ENCODE measurements around the gene CRB2.

Gene CRB2

DNA sequence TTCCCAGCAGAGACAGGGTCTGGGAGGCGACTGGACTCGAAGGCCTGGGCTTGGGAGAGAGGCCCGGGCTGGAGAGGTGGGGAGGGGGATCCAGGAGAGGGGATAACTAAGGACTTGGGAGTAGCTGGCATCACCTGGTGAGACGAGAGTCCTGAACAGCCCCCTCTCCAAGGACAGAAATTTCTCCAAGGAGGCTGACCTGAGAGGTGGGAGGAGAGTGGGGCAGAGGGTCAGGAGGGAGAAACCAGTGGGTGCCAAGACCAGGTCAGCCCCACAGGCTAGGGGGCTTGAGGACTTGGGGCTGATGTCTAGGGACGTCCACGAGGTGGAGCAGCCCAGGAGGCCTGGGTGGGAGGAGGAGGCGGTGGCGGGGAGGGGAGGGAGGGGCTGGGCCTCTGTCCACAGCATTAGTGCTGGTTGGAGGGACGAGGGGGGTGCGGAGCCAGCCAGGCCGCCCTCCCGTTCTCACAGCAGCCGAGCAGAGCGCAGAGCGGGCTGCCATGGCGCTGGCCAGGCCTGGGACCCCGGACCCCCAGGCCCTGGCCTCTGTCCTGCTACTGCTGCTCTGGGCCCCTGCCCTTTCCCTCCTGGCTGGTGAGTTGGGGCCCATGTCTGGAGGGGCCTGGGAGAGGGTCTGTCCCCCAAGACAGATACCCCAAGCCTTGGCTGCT is at the start of gene CRB2:
CRB2 (plus strand) TSS at position 437 of the 671 bp plus-strand sequence; CDS start at position 501, 64 bp downstream.
- DNase-seq (ENCODE audit: low read depth in 2 of 2) = no peak

GRCh38 chr9:123309611-123310010 is 46.4 kb upstream of the CRB2 start:
- no peak for DNase-seq (ENCODE audit: low read depth in 2 of 2)

GRCh38 chr9:123310551-123311249 is 45.3 kb upstream of the CRB2 start:
- DNase-seq (ENCODE audit: low read depth in 2 of 2) = no peak

DNA sequence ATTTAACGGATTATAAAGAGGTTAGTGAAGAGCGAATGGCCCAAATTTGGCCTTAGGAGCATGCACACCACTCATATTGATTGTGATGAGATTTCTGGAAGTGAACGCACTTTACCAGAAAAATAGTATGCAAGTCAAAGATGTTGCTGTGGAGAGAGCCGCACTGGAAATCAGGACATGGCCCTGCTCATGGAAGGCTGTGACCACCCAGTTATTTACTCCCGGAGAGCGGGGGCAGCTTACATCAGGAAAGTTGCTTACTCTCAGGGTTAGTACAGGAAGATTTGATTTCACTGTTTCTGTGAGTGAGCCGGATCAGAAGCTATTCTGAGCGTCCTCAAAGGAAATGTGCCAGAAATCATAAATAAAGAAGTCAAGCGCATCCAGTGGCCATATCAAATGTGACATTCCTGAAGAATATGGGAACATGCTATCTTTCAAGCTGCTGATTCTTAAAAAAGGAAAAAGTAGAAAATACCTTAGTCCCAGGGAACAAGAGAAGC is 44.7 kb upstream of the CRB2 start:
- DNase-seq (ENCODE audit: low read depth in 2 of 2) = no peak

GRCh38 chr9:123312306-123312877 is 43.6 kb upstream of the CRB2 start:
- no peak for DNase-seq (ENCODE audit: low read depth in 2 of 2)

- no peak for DNase-seq (ENCODE audit: low read depth in 2 of 2)
Measured at GRCh38 chr9:123314617-123315016, 41.4 kb upstream of the CRB2 start.

- no peak for DNase-seq (ENCODE audit: low read depth in 2 of 2)
Measured at GRCh38 chr9:123315635-123316034, 40.4 kb upstream of the CRB2 start.

- DNase-seq (ENCODE audit: low read depth in 2 of 2) = no peak
Measured at GRCh38 chr9:123316053-123316718, 39.8 kb upstream of the CRB2 start.

DNA sequence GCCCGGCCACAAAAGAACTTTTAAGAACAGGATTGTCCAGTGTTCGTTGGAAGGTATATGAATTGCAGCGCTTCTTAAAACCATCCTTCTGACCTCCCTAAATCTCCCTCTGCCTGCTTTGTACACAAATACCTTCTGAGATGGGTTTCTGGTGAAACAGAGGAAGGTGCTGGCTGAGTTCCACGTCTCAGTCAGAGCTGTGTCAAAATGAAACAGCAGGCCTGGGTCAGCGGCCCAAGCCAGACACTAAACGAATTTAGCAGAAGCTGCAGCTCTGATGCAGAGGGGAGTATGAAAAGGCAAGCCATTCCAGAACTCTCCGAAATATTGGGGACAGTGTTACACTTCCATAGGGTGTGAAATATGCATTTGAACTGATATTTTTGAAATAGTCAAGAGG is 37.8 kb upstream of the CRB2 start:
- DNase-seq (ENCODE audit: low read depth in 2 of 2) = no peak

DNA sequence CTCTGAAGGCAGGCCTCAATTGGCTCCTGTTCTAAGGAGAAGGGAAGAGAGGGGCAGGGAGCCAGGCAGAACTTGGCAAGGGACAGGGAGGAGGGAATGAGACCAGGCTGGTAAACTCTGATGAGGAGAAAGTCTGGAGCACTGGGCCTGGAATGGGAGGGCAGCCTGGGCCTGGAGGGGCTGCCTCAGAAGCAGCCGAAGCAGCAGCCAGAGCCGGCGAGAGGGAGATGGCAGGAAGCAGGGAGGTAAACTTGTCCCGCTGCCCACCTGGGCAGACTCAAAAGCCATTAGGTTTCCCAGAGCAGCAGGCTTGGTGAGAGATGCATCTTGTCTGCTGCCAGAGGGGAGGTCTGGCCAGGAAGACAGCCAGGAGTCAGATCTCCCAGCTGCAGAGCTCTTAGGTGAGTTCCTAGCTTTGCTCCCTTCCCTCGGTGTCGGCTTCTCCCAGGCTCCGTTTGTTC is 37.0 kb upstream of the CRB2 start:
- no peak for DNase-seq (ENCODE audit: low read depth in 2 of 2)

DNA sequence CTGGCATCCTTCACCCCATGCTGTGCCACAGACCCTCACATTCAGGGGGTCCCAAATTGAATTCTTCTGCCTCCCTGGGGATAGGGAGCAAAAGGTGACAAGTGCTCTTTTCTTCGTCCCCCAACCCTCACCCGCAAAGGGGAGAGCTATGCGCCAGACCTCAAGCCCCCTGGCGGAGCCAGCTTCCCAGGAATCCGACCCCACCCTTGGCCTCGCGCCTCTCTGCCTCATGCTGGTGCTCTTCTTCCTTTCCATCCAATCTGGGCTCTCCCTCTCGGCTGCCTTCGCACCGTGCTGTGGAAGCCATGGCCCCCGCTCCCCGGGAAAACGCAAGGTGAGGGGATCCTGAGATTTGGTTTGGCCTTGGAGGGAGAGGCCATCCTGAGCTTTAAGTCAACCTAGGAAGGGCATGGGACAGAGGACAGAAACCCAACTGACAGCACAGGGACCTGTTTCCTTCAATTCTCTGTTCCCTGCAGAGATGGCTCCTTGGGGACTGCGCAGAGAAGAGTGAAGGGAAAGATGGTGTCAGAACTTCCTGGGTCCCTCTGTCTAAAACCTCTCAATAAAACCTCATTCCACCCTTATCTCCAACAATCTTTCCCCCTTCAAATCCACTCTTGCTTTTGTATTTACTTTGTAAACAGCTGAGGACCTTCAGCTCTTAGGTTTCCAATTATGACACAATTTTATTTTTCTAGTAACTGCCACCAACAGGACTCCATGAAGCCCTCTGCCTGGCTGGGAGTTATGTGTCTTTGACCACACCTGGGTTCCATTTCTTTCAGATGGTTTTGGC is 36.3 kb upstream of the CRB2 start:
- DNase-seq (ENCODE audit: low read depth in 2 of 2) = no peak

DNA sequence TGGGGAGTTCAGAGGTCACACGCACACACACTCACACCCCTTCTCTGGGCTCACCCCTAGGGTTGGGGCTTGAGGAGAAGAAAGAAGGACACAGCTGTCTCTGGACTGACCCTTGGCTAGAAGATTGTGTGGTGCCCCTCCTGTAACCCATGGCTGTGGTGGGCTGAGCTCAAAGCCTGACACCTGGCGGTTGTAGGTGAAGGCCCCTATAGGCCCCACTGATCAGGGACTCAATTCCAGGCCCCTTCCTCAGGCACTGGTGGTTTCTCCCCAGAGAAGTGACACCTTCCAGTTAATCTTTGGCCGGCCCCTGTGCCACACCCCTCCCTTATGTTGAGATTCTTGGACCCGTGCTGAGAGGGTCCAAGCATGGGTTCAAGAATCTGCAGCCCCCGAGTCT is 35.2 kb upstream of the CRB2 start:
- DNase-seq (ENCODE audit: low read depth in 2 of 2) = no peak

DNA sequence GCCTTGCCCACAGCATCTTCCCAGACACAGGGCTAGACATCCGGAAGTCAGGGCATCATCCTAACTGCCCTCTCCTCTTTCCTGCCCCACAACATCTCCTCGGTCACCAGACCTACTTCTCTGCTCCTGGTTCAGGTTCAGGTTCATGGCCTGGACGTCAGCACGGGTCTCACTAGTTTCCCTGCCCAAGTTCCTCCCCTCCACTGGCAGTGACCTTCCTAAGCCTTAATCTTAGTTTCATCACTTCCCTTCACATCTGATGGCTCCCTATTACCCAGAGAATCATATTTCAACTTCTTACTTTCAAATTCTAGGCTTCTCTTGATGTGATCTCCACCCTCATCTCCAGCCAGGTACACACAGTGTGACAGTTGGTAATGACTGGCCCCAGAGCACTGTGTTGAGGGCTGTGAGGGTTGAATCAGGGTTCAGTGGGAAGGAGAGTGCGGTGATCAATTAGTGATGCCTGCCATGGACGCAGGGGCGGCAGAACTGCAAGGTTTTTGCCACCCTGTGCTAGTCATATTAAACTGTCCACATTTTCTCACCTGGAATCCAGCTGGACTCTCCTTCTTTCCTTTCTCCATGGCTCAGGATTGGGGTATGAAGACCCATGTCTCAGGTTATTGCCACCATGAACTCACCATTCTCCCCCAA is 34.3 kb upstream of the CRB2 start:
- no peak for DNase-seq (ENCODE audit: low read depth in 2 of 2)

GRCh38 chr9:123322273-123323195 is 33.5 kb upstream of the CRB2 start:
- peak; percentile 20 to 25 for DNase-seq (ENCODE audit: low read depth in 2 of 2)

DNA sequence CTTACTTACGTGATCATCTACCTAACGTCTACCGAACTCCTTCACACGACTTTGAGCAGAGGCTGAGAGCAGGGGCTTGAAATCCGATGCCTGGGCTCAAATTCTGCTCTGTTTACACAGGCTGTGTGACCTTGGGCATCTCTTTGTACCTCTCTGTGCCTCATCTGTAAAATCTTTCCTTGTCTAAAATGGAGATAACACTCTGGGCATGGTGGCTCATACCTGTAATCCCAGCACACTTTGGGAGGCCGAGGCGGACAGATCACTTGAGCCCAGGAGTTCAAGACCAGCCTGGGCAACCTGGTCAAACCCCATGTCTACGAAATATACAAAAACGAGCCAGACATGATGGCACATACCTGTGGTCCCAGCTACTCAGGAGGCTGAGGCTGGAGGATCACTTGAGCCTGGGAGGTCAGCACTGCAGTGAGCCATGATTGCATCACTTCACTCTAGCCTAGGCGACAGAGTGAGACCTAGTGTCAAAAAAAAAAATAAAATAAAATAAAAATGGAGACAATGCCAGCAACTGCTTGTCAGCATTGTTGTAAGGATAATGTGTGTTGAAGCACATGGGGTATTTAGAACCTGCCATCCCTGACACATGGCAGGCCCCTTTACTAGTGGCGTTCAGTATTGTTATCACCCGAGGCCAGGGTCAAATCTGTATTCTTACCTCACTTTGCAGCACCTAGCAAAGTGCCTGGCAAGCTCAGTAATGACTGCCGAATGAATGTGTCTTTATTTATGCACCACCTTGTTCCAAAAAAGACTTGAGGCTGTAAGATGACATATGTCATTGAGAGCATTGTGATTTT is 32.6 kb upstream of the CRB2 start:
- no peak for DNase-seq (ENCODE audit: low read depth in 2 of 2)

- DNase-seq (ENCODE audit: low read depth in 2 of 2) = no peak
Measured at GRCh38 chr9:123324767-123325183, 31.2 kb upstream of the CRB2 start.

- DNase-seq (ENCODE audit: low read depth in 2 of 2) = no peak
Measured at GRCh38 chr9:123326187-123326586, 29.8 kb upstream of the CRB2 start.

- no peak for DNase-seq (ENCODE audit: low read depth in 2 of 2)
Measured at GRCh38 chr9:123326662-123327093, 29.3 kb upstream of the CRB2 start.

GRCh38 chr9:123327697-123328100 is 28.3 kb upstream of the CRB2 start:
- no peak for DNase-seq (ENCODE audit: low read depth in 2 of 2)
